BJ (cell line): ENCODE data around the gene TSC22D1. TPM values are rescaled to one million over a fixed set of nuclear protein-coding genes. Genes with fewer than 3 reads are reported as not detected.

Experiments used
- CTCF ChIA-PET: fragments of 350-600 bp; formaldehyde crosslinking; extraction: SDS; loops from one replicate; lab custom pipeline; 2021; ENCODE audit warnings: antibody characterized with exemption, inconsistent platforms; lab: Yijun Ruan, JAX
- POLR2A ChIA-PET: fragments of 300-600 bp; sonication (Branson Sonifier 250); formaldehyde crosslinking; extraction: SDS; loops from one replicate; lab custom pipeline; 2021; ENCODE audit warnings: antibody characterized with exemption; lab: Charles Lee
- DNase-seq: peaks from one replicate; pipeline ENCODE4 v3.0.0-alpha.2; 2011; ENCODE audit warnings: low read depth
- H3K27me3 ChIP-seq: 2 replicates; pipeline ENCODE4 v1.6.0; 2011; ENCODE audit warnings: low read length; ENCODE audit not compliant: control insufficient read depth, insufficient read depth
- H3K36me3 ChIP-seq: 2 replicates; pipeline ENCODE4 v1.5.1; 2011; ENCODE audit warnings: low read length; ENCODE audit not compliant: control insufficient read depth, insufficient read depth
- H3K4me3 ChIP-seq: 2 replicates; pipeline ENCODE4 v1.5.1; 2011; ENCODE audit warnings: low read depth, mild to moderate bottlenecking, control low read depth, low read length
- polyA plus RNA-seq: library from polyadenylated mRNA; depleted of rRNA; stranded (reverse); fragments of >200 nt; gene quantifications from 2 replicates; pipeline ENCODE4 v1.2.3, GENCODE V29; 2011
- TF ChIP-seq, protein P1 (sequence below): IDR thresholded peaks from 2 replicates; pipeline ENCODE4 v1.5.1; 2011; ENCODE audit warnings: low read depth, mild to moderate bottlenecking, control low read depth, inconsistent platforms, low read length, moderate library complexity; ENCODE audit not compliant: insufficient read depth

TSC22D1 gene
- polyA plus RNA-seq, 1 experiment: 33.5 TPM

DNA sequence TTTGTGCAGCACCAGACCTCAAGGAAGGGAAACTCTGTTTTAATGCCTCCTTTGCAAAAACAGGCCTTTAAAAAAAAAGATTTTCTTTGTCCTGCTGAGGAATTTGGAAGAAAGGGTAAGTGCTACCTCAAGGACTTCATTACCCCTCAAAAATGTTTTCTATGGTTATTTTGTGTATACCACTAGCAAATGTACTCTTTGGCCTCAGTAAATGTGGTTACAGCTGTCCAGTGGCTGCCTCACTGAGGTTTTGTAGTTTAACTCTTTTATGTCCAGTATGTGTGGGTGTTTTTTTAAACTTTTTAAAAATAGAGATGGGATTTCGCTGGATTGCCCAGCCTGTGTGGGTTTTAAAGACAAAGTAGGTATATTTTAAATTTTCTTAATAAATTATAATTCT is 42.2 kb upstream of the TSC22D1 start:
- no peaks in the 10 kb centered on the region for H3K27me3 ChIP-seq
- POLR2A ChIA-PET: no interaction called here
- no peak overlapping the region for H3K4me3 ChIP-seq
- no peaks in the 10 kb centered on the region for H3K36me3 ChIP-seq
- no peak for DNase-seq
- TF ChIP-seq, protein P1, sequence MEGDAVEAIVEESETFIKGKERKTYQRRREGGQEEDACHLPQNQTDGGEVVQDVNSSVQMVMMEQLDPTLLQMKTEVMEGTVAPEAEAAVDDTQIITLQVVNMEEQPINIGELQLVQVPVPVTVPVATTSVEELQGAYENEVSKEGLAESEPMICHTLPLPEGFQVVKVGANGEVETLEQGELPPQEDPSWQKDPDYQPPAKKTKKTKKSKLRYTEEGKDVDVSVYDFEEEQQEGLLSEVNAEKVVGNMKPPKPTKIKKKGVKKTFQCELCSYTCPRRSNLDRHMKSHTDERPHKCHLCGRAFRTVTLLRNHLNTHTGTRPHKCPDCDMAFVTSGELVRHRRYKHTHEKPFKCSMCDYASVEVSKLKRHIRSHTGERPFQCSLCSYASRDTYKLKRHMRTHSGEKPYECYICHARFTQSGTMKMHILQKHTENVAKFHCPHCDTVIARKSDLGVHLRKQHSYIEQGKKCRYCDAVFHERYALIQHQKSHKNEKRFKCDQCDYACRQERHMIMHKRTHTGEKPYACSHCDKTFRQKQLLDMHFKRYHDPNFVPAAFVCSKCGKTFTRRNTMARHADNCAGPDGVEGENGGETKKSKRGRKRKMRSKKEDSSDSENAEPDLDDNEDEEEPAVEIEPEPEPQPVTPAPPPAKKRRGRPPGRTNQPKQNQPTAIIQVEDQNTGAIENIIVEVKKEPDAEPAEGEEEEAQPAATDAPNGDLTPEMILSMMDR: no peak
- CTCF ChIA-PET: no interaction called here

GRCh38 chr13:44617648-44618047 is 41.5 kb upstream of the TSC22D1 start:
- Histone ChIP-seq H3K4me3 (no peak overlapping the region), H3K36me3 (no peaks in the 10 kb centered on the region), H3K27me3 (no peaks in the 10 kb centered on the region)
- TF ChIP-seq, protein P1: no peak
- POLR2A ChIA-PET: no interaction called here
- no peak for DNase-seq
- CTCF ChIA-PET: no interaction called here

GRCh38 chr13:44609137-44609536 is 33.0 kb upstream of the TSC22D1 start:
- Histone ChIP-seq H3K27me3 (no peaks in the 10 kb centered on the region), H3K36me3 (no peaks in the 10 kb centered on the region), H3K4me3 (no peak overlapping the region)
- TF ChIP-seq, protein P1: no peak
- CTCF ChIA-PET: interaction anchor here (1.5 kb wide), 1 partner anchor 10 kb away, joined by 5 read pairs; no protein-coding TSS in a partner anchor
- no peak for DNase-seq
- POLR2A ChIA-PET: no interaction called here

GRCh38 chr13:44605721-44606120 is 29.6 kb upstream of the TSC22D1 start:
- Histone ChIP-seq H3K4me3 (no peak overlapping the region), H3K27me3 (no peaks in the 10 kb centered on the region), H3K36me3 (no peaks in the 10 kb centered on the region)
- TF ChIP-seq, protein P1: no peak
- POLR2A ChIA-PET: no interaction called here
- CTCF ChIA-PET: interaction anchor here (0.7 to 1.1 kb wide), 2 partner anchors 30 to 123 kb away, joined by 3 read pairs; no protein-coding TSS in a partner anchor
- no peak for DNase-seq

DNA sequence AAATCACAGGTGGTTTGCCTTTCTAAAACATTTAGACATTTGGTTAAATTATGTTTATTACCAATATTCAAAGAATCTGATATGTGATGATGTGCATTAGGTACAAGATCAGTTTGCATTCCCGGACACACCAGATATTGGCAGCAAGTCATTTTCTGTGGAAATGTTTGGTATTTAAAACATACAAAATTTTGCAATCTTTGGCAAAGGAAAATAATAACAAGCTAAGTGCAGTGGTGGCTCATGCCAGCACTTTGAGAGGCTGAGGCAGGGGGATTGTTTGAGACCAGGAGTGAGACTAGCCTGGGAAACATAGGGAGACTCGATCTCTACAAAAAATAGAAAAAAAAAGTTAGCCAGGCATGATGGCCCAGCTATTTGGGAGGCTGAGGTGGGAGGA is 29.1 kb upstream of the TSC22D1 start:
- TF ChIP-seq, protein P1: no peak
- Histone ChIP-seq H3K36me3 (no peaks in the 10 kb centered on the region), H3K27me3 (no peaks in the 10 kb centered on the region), H3K4me3 (no peak overlapping the region)
- ChIA-PET CTCF (interaction anchor here (0.5 to 1.1 kb wide), 3 partner anchors 30 to 324 kb away, joined by 3 read pairs; no protein-coding TSS in a partner anchor), POLR2A (no interaction called here)
- no peak for DNase-seq
